ENCODE data around the gene HTR7. TPM values are rescaled to one million over a fixed set of nuclear protein-coding genes. Genes with fewer than 3 reads are reported as not detected.

HTR7 gene
- total and polyA plus RNA-seq, 2 of the 8 experiments (the other 6 are each of a cell fraction or from before 2014, with no cell fraction given): 22.9 to 24.6 TPM

- no peak for TF ChIP-seq CHD7 (IDR thresholded peaks at IDR 0.05; ENCODE audit: insufficient replicate concordance, low read length)
- TF ChIP-seq TAF7 (optimal IDR thresholded peaks at IDR 0.05; ENCODE audit: borderline replicate concordance, low read depth, low read length): no peak
- no peak for TF ChIP-seq POLR2A (IDR thresholded peaks at IDR 0.05; ENCODE audit: control extremely low read depth in 1 of 2, low read depth in 2 of 2, low read length in 2 of 2)
- no peak for TF ChIP-seq POU5F1 (IDR thresholded peaks at IDR 0.05; ENCODE audit: low read depth, low read length)
- TF ChIP-seq BCL11A (IDR thresholded peaks at IDR 0.05; ENCODE audit: low read depth in 2 of 2, low read length in 2 of 2): no peak
- no peak for TF ChIP-seq E2F6 (IDR thresholded peaks at IDR 0.05)
- no peak for TF ChIP-seq SAP30 (IDR thresholded peaks at IDR 0.05; ENCODE audit: insufficient read depth, insufficient replicate concordance, low read length)
- no peak for TF ChIP-seq SRF (IDR thresholded peaks at IDR 0.05; ENCODE audit: low read depth, low read length)
- TF ChIP-seq, protein P1, sequence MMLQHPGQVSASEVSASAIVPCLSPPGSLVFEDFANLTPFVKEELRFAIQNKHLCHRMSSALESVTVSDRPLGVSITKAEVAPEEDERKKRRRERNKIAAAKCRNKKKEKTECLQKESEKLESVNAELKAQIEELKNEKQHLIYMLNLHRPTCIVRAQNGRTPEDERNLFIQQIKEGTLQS (IDR thresholded peaks at IDR 0.05; ENCODE audit: insufficient read depth, low read depth, low read length): no peak
- TF ChIP-seq JUN (IDR thresholded peaks at IDR 0.05; ENCODE audit: low read depth, low read length): no peak
- no peak for TF ChIP-seq TCF12 (IDR thresholded peaks at IDR 0.05; ENCODE audit: low read depth, low read length)
Observed at GRCh38 chr10:90832111-90832510, 25.7 kb downstream of the HTR7 start (continued).
